Measurements from ENCODE around the gene EEF2. TPM values are rescaled to one million over a fixed set of nuclear protein-coding genes. Genes with fewer than 3 reads are reported as not detected.

Gene EEF2
- total RNA-seq, result 3,492 and 3,925 TPM in 2 replicates

DNA sequence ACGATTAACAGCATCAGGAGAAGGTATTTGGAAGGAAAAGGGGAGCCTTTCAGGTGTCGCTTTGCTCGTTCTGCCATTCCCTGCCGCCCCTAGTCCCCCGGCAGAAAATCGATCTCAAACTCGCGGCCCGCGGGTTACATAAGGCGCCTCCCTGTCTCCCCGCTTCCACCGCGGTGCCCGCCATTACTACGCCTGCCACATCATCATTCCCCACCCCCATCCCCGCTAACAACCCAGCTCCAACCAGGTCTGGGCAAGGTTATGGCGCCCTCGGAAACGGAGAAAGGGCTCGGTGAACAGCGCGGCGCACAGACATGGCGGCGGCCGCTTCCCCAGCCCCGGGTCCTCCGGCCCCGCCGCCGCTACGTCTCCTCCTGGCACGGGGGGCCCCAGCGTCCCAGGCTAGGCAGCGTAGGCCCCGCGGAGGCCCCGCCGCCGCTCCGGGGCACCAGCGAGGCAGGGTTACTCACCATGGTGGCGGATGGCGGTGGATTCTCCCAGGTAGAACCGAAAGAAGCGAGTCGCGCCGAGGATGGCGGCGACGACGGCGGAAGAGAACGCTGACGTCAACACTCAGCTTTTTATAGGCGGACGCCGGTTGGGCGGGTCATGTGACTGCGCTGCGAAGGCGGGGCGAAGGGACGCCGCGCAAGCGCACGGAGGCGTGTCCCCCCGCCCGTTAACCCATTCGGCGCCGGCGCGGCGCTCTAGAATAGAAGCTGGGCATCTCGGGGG, at the start of gene EEF2:
Gene EEF2, minus strand, starts transcription at position 556 of the 735 bp plus-strand sequence. Its CDS starts 83 bp downstream, at position 473.
- peaks cover 14% of the 10 kb centered on the region for H3K36me3 ChIP-seq (ENCODE audit: control insufficient read depth, insufficient read depth, low read length)
- DNase-seq (ENCODE audit: low read depth), result no peak
- no peaks in the 10 kb centered on the region for H3K27me3 ChIP-seq (ENCODE audit: control insufficient read depth, insufficient read depth, low read length)
- H3K4me3 ChIP-seq (ENCODE audit: low read depth, low read length), result peak within 1 kb of the TSS; percentile 92
- TF ChIP-seq, protein P1, sequence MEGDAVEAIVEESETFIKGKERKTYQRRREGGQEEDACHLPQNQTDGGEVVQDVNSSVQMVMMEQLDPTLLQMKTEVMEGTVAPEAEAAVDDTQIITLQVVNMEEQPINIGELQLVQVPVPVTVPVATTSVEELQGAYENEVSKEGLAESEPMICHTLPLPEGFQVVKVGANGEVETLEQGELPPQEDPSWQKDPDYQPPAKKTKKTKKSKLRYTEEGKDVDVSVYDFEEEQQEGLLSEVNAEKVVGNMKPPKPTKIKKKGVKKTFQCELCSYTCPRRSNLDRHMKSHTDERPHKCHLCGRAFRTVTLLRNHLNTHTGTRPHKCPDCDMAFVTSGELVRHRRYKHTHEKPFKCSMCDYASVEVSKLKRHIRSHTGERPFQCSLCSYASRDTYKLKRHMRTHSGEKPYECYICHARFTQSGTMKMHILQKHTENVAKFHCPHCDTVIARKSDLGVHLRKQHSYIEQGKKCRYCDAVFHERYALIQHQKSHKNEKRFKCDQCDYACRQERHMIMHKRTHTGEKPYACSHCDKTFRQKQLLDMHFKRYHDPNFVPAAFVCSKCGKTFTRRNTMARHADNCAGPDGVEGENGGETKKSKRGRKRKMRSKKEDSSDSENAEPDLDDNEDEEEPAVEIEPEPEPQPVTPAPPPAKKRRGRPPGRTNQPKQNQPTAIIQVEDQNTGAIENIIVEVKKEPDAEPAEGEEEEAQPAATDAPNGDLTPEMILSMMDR (IDR thresholded peaks at IDR 0.05; ENCODE audit: insufficient read depth, low read length, poor library complexity, severe bottlenecking), result no peak

- Histone ChIP-seq H3K27me3 (ENCODE audit: control insufficient read depth, insufficient read depth, low read length) (no peaks in the 10 kb centered on the region), H3K36me3 (ENCODE audit: control insufficient read depth, insufficient read depth, low read length) (peaks cover 1% of the 10 kb centered on the region), H3K4me3 (ENCODE audit: low read depth, low read length) (no peak overlapping the region)
- DNase-seq (ENCODE audit: low read depth), result no peak
- TF ChIP-seq, protein P1 (IDR thresholded peaks at IDR 0.05; ENCODE audit: insufficient read depth, low read length, poor library complexity, severe bottlenecking), result no peak
Observed at GRCh38 chr19:4034048-4035017, 49.1 kb upstream of the EEF2 start.

DNA sequence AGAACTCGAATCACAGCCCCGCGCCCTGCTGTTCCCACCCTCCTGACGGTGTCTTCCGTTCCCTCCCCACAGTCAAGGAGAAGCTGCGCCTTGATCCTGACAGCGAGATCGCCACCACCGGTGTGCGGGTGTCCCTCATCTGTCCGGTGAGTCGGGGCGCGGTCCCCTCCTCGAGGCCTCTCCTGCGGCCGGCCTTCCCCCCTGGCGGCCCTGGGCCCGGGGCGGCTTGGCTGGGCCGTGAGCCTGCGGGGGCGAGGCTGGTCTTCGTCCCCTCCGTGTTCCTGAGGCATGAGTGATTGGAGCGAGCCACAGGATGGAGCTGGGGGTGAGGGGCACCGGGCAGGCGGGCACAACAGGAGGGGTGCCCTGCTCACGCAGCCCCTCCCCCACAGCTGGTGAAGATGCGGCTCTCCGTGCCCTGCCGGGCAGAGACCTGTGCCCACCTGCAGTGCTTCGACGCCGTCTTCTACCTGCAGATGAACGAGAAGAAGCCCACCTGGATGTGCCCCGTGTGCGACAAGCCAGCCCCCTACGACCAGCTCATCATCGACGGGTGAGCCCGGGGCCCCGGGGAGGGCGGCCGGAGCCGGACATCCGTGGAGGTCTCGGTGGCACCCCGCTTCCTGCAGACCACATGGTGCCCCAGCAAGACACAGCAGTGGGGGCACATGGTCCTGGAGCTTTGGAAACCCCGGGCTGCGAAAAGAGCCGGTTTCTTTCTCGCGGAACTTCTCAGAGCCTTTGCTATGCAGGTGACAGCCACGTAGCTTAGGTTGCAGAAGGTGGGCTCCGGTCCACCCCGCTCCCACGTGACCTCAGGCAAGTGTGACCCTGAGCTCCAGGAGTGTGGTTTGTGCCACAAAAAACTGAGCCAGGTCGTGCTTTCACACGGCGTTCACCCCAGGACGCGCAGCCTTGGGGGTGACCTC, 48.0 kb upstream of the EEF2 start:
- Histone ChIP-seq H3K4me3 (ENCODE audit: low read depth, low read length) (no peak overlapping the region), H3K36me3 (ENCODE audit: control insufficient read depth, insufficient read depth, low read length) (peaks cover 3% of the 10 kb centered on the region), H3K27me3 (ENCODE audit: control insufficient read depth, insufficient read depth, low read length) (no peaks in the 10 kb centered on the region)
- TF ChIP-seq, protein P1 (IDR thresholded peaks at IDR 0.05; ENCODE audit: insufficient read depth, low read length, poor library complexity, severe bottlenecking), result no peak
- DNase-seq (ENCODE audit: low read depth), result no peak

DNA sequence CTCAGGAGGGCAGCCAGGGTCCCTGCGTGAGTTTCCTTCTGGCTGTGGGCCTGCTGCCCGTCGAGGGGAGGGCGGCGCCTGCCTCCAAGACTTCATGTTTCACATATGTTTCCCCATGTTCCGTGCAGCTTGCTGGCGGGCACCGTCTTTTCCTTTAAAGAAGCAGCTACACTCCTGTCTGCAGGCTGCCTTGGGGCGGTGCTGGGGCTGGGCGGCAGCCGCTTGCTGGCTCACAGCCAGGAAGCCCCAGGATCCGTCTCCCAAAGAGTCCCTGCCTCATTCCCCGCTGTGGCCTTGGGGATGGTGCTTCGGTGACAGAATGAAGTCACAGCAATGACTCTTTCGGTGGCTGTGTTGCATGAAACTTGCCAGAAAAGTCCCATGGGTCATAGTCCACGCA, 47.2 kb upstream of the EEF2 start:
- no peaks in the 10 kb centered on the region for H3K27me3 ChIP-seq (ENCODE audit: control insufficient read depth, insufficient read depth, low read length)
- no peak overlapping the region for H3K4me3 ChIP-seq (ENCODE audit: low read depth, low read length)
- no peak for DNase-seq (ENCODE audit: low read depth)
- H3K36me3 ChIP-seq (ENCODE audit: control insufficient read depth, insufficient read depth, low read length), result peaks cover 3% of the 10 kb centered on the region
- TF ChIP-seq, protein P1 (IDR thresholded peaks at IDR 0.05; ENCODE audit: insufficient read depth, low read length, poor library complexity, severe bottlenecking), result no peak

GRCh38 chr19:4031420-4031819, 46.2 kb upstream of the EEF2 start:
- TF ChIP-seq, protein P1 (IDR thresholded peaks at IDR 0.05; ENCODE audit: insufficient read depth, low read length, poor library complexity, severe bottlenecking), result no peak
- Histone ChIP-seq H3K4me3 (ENCODE audit: low read depth, low read length) (no peak overlapping the region), H3K36me3 (ENCODE audit: control insufficient read depth, insufficient read depth, low read length) (peaks cover 3% of the 10 kb centered on the region), H3K27me3 (ENCODE audit: control insufficient read depth, insufficient read depth, low read length) (no peaks in the 10 kb centered on the region)
- no peak for DNase-seq (ENCODE audit: low read depth)
